HL-60 (cell line): ENCODE data around the gene FAAP20.
A peak's percentile ranks its signal among the peaks of the same experiment; 100 is the strongest.

Experiments
- DNase-seq, 2 experiments: peaks; one replicate each; pipeline ENCODE4 v3.0.0-alpha.2; 2010 to 2020; ENCODE audit warnings: low read depth in 1 of 2, low spot score in 1 of 2
- H3K27ac ChIP-seq: fragments of 250-450 bp; sonication (Bioruptor Pico); replicated peaks from 2 replicates; pipeline ENCODE4 v1.5.1; 2020; ENCODE audit warnings: mild to moderate bottlenecking, moderate library complexity
- H3K27me3 ChIP-seq: fragments of 250-450 bp; sonication (Bioruptor Pico); 2 replicates; pipeline ENCODE4 v1.5.1; 2021; ENCODE audit warnings: mild to moderate bottlenecking, moderate library complexity; ENCODE audit not compliant: insufficient read depth, poor library complexity, severe bottlenecking
- H3K4me3 ChIP-seq: replicated peaks from 2 replicates; pipeline ENCODE4 v1.5.1; 2011; ENCODE audit warnings: mild to moderate bottlenecking, control low read depth, low read length; ENCODE audit not compliant: insufficient read depth
- GABPA ChIP-seq: IDR thresholded peaks from 2 replicates; pipeline ENCODE4 v1.6.1; 2012; ENCODE audit warnings: low read depth
- POLR2AphosphoS5 ChIP-seq: IDR thresholded peaks from 2 replicates; pipeline ENCODE4 v1.6.1; 2012; ENCODE audit warnings: low read depth
- REST ChIP-seq: IDR thresholded peaks from 2 replicates; pipeline ENCODE4 v1.6.1; 2012; ENCODE audit warnings: low read depth; ENCODE audit not compliant: insufficient replicate concordance
- SPI1 ChIP-seq: IDR thresholded peaks from 2 replicates; pipeline ENCODE4 v1.6.1; 2012; ENCODE audit warnings: low read depth, mild to moderate bottlenecking, borderline replicate concordance
- TF ChIP-seq, protein P1 (sequence below): IDR thresholded peaks from one replicate; pipeline ENCODE4 v1.5.1; 2011; ENCODE audit warnings: low read length, control low read depth, inconsistent platforms; ENCODE audit not compliant: insufficient read depth

Gene FAAP20

GRCh38 chr1:2240270-2241156 is 45.9 kb upstream of the FAAP20 start:
- Histone ChIP-seq H3K4me3 (no peak overlapping the region), H3K27me3 (no peaks in the 10 kb centered on the region), H3K27ac (no peak overlapping the region)
- peak; percentile 57 to 87 for DNase-seq
- no peak for TF ChIP-seq GABPA
- peak; percentile 69 for TF ChIP-seq POLR2AphosphoS5
- no peak for TF ChIP-seq REST

GRCh38 chr1:2239384-2239985 is 44.9 kb upstream of the FAAP20 start:
- Histone ChIP-seq H3K4me3 (no peak overlapping the region), H3K27me3 (no peaks in the 10 kb centered on the region), H3K27ac (no peak overlapping the region)
- TF ChIP-seq, protein P1, sequence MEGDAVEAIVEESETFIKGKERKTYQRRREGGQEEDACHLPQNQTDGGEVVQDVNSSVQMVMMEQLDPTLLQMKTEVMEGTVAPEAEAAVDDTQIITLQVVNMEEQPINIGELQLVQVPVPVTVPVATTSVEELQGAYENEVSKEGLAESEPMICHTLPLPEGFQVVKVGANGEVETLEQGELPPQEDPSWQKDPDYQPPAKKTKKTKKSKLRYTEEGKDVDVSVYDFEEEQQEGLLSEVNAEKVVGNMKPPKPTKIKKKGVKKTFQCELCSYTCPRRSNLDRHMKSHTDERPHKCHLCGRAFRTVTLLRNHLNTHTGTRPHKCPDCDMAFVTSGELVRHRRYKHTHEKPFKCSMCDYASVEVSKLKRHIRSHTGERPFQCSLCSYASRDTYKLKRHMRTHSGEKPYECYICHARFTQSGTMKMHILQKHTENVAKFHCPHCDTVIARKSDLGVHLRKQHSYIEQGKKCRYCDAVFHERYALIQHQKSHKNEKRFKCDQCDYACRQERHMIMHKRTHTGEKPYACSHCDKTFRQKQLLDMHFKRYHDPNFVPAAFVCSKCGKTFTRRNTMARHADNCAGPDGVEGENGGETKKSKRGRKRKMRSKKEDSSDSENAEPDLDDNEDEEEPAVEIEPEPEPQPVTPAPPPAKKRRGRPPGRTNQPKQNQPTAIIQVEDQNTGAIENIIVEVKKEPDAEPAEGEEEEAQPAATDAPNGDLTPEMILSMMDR, result no peak
- no peak for TF ChIP-seq SPI1
- no peak for TF ChIP-seq GABPA
- TF ChIP-seq REST, result no peak
- TF ChIP-seq POLR2AphosphoS5, result no peak
- no peak for DNase-seq

DNA sequence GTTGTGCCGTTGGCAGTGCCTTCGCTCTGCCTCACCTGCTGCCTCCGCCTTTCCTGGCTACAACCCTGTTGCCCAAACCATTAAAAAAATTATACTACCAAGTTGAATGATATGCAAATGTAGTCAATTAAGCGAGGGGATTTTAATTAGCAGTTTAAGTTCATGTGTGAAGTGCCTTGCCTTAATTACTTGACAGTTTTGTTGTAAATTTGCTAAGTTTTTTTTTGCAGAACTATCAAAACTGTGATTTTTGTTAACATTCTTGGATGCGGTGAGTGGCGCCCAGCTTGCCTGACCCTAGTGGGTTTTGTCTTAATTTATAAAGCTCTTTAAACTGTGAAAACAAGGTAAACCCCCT is 44.4 kb upstream of the FAAP20 start:
- Histone ChIP-seq H3K27me3 (no peaks in the 10 kb centered on the region), H3K27ac (no peak overlapping the region), H3K4me3 (no peak overlapping the region)
- DNase-seq, result no peak
- no peak for TF ChIP-seq GABPA
- TF ChIP-seq POLR2AphosphoS5, result no peak
- TF ChIP-seq SPI1, result no peak
- TF ChIP-seq REST, result no peak
- TF ChIP-seq, protein P1, result no peak
